Measurements from ENCODE around the gene ENG.

The ENG gene

GRCh38 chr9:127772603-127773002 is 81.9 kb downstream of the ENG start:
- no peak for DNase-seq

GRCh38 chr9:127771570-127772189 is 82.8 kb downstream of the ENG start:
- DNase-seq, result no peak

GRCh38 chr9:127770905-127771569 is 83.4 kb downstream of the ENG start:
- peak; percentile 98 for DNase-seq

GRCh38 chr9:127770583-127770904 is 83.9 kb downstream of the ENG start:
- DNase-seq, result no peak

- DNase-seq, result no peak
Measured at GRCh38 chr9:127769929-127770582, 84.4 kb downstream of the ENG start.

- no peak for DNase-seq
Measured at GRCh38 chr9:127769101-127769500, 85.4 kb downstream of the ENG start.

- DNase-seq, result no peak
Measured at GRCh38 chr9:127768698-127769097, 85.8 kb downstream of the ENG start.

GRCh38 chr9:127767909-127768331 is 86.5 kb downstream of the ENG start:
- no peak for DNase-seq

GRCh38 chr9:127767410-127767809 is 87.0 kb downstream of the ENG start:
- no peak for DNase-seq

- DNase-seq, result no peak
Measured at GRCh38 chr9:127765418-127765817, 89.0 kb downstream of the ENG start.
